AG04450 (cell line): Measurements from ENCODE around the gene STK10. TPM values are rescaled to one million over a fixed set of nuclear protein-coding genes. Genes with fewer than 3 reads are reported as not detected.

Experiments
- CTCF ChIA-PET: fragments of 300-600, 350-600 bp; formaldehyde crosslinking; extraction: SDS; loops from one replicate; lab custom pipeline; 2022; ENCODE audit warnings: antibody characterized with exemption, inconsistent platforms; lab: Charles Lee
- POLR2A ChIA-PET: fragments of 350-600 bp; formaldehyde crosslinking; extraction: SDS; loops from one replicate; lab custom pipeline; 2021; ENCODE audit warnings: antibody characterized with exemption, inconsistent platforms; lab: Yijun Ruan, JAX
- DNase-seq: peaks from one replicate; pipeline ENCODE4 v3.0.0-alpha.2; 2011; ENCODE audit warnings: low read depth, low spot score
- H3K27ac ChIP-seq: one replicate; pipeline ENCODE4 v1.5.1; 2012; ENCODE audit warnings: low read depth, low read length, control low read depth
- H3K27me3 ChIP-seq: one replicate; pipeline ENCODE4 v1.6.0; 2012; ENCODE audit warnings: low read length; ENCODE audit not compliant: control insufficient read depth, insufficient read depth
- H3K4me3 ChIP-seq: 2 replicates; pipeline ENCODE4 v1.5.1; 2011; ENCODE audit warnings: mild to moderate bottlenecking, low read depth, low read length, control low read depth
- H3K9me3 ChIP-seq: 2 replicates; pipeline ENCODE4 v1.5.1; 2012; ENCODE audit warnings: low read length; ENCODE audit not compliant: control insufficient read depth, insufficient read depth
- CTCF ChIP-seq: IDR thresholded peaks from 2 replicates; pipeline ENCODE4 v1.5.1; 2011; ENCODE audit warnings: low read depth, low read length, control low read depth, inconsistent platforms
- polyA plus RNA-seq: library from polyadenylated mRNA; depleted of rRNA; stranded (reverse); fragments of >200 nt; gene quantifications from 2 replicates; pipeline ENCODE4 v1.2.3, GENCODE V29; 2011

The STK10 gene
- polyA plus RNA-seq, 1 experiment, result 7.8 TPM

- TF ChIP-seq CTCF, result no peak
- Histone ChIP-seq H3K27ac (no peak overlapping the region), H3K4me3 (no peak overlapping the region), H3K9me3 (no peaks in the 10 kb centered on the region), H3K27me3 (no peaks in the 10 kb centered on the region)
- ChIA-PET POLR2A (no interaction called here), CTCF (interaction anchor here (2.2 kb wide), 1 partner anchor 25 kb away, joined by 15 read pairs; the partner anchor contains the start of gene STK10)
- DNase-seq, result no peak
Observed at GRCh38 chr5:172163346-172163745, 24.7 kb downstream of the STK10 start.

- no peak for TF ChIP-seq CTCF
- POLR2A ChIA-PET, result interaction anchor here (0.5 kb wide), 1 partner anchor 146 kb away, joined by 3 read pairs; no protein-coding TSS in a partner anchor
- Histone ChIP-seq H3K27ac (no peak overlapping the region), H3K4me3 (no peak overlapping the region), H3K27me3 (no peaks in the 10 kb centered on the region), H3K9me3 (no peaks in the 10 kb centered on the region)
- CTCF ChIA-PET, result no interaction called here
- no peak for DNase-seq
Observed at GRCh38 chr5:172162987-172163343, 25.1 kb downstream of the STK10 start.

GRCh38 chr5:172162323-172162986 is 25.6 kb downstream of the STK10 start:
- no peaks in the 10 kb centered on the region for H3K27me3 ChIP-seq

GRCh38 chr5:172160506-172160905 is 27.5 kb downstream of the STK10 start:
- Histone ChIP-seq H3K27me3 (no peaks in the 10 kb centered on the region), H3K4me3 (no peak overlapping the region), H3K27ac (no peak overlapping the region), H3K9me3 (no peaks in the 10 kb centered on the region)
- POLR2A ChIA-PET, result no interaction called here
- no peak for DNase-seq
- CTCF ChIA-PET, result interaction anchor here (1.0 kb wide), 1 partner anchor 28 kb away, joined by 3 read pairs; no protein-coding TSS in a partner anchor
- no peak for TF ChIP-seq CTCF

More at GRCh38 chr5:172162323-172162986, 25.6 kb downstream of the STK10 start:
- peak; percentile 37 for TF ChIP-seq CTCF
- POLR2A ChIA-PET, result interaction anchor here (0.5 kb wide), 1 partner anchor 146 kb away, joined by 3 read pairs; no protein-coding TSS in a partner anchor
- CTCF ChIA-PET, result interaction anchor here (0.7 to 1.4 kb wide), 4 partner anchors 9 to 131 kb away, joined by 3 to 4 read pairs (median 4); partner anchors contain the start of gene STK10
- no peaks in the 10 kb centered on the region for H3K9me3 ChIP-seq
- DNase-seq, result no peak
- no peak overlapping the region for H3K4me3 ChIP-seq
- no peak overlapping the region for H3K27ac ChIP-seq

- H3K27me3 ChIP-seq, result no peaks in the 10 kb centered on the region
- CTCF ChIA-PET, result no interaction called here
- DNase-seq, result no peak
- no peak overlapping the region for H3K27ac ChIP-seq
- H3K9me3 ChIP-seq, result no peaks in the 10 kb centered on the region
- no peak overlapping the region for H3K4me3 ChIP-seq
- POLR2A ChIA-PET, result no interaction called here
- no peak for TF ChIP-seq CTCF
Observed at GRCh38 chr5:172159016-172159415, 29.0 kb downstream of the STK10 start.
